Measurements from ENCODE around the gene MAPKAPK3.

DNA sequence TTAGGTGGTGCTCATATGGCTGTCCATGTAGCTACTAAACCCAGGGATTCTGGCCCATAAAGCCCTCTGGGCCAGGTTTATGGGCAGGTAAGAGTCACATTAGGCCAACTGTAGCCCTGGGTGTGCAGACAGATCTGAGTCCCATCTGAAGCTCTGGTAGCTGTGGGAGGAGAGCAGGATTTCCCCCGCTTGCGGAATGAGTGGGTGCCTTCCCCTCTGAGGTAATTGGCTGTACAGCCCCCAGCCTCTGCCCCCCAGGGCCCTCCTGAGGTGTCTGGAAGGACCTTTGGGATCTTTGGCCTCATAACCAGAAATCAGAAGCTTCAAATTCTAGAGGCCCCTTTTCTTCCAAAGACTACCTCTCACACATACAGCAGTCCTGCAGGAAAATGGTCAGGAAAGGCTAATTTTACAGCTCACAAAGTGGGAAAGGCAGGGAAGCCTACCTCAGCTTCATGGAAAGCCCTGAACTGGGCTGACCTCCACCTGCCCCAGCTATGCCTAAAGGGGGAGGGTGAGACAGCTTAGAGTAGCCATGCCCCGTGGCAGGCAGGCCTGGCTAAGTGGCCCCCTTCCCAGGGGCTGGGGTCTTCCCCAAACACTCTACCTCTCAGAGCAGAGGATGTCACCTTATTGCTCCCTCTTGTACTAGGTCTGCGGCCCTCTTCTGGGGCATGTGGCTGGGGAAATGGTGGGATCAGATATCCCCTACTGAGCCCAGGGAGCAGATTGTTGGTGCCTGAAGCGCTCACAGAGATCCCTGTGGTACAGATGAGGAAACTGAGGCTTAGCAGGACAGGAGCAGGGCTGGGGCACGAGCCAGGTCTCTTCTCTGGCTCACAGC lies 30.8 kb upstream of the MAPKAPK3 start:
- TF ChIP-seq, protein P1, sequence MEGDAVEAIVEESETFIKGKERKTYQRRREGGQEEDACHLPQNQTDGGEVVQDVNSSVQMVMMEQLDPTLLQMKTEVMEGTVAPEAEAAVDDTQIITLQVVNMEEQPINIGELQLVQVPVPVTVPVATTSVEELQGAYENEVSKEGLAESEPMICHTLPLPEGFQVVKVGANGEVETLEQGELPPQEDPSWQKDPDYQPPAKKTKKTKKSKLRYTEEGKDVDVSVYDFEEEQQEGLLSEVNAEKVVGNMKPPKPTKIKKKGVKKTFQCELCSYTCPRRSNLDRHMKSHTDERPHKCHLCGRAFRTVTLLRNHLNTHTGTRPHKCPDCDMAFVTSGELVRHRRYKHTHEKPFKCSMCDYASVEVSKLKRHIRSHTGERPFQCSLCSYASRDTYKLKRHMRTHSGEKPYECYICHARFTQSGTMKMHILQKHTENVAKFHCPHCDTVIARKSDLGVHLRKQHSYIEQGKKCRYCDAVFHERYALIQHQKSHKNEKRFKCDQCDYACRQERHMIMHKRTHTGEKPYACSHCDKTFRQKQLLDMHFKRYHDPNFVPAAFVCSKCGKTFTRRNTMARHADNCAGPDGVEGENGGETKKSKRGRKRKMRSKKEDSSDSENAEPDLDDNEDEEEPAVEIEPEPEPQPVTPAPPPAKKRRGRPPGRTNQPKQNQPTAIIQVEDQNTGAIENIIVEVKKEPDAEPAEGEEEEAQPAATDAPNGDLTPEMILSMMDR (IDR thresholded peaks at IDR 0.05) = no peak
- no peak for TF ChIP-seq POLR2AphosphoS5 (IDR thresholded peaks at IDR 0.05; ENCODE audit: insufficient read depth in 1 of 2, low read depth in 1 of 2)

Data from vagina (tissue), 2 donors.